Measurements from ENCODE around the gene FIGN. TPM values are rescaled to one million over a fixed set of nuclear protein-coding genes. Genes with fewer than 3 reads are reported as not detected.

FIGN gene
- total RNA-seq, 4 donors from 2014 or later = 5.8 to 12.0 (median 11.1) TPM

DNA sequence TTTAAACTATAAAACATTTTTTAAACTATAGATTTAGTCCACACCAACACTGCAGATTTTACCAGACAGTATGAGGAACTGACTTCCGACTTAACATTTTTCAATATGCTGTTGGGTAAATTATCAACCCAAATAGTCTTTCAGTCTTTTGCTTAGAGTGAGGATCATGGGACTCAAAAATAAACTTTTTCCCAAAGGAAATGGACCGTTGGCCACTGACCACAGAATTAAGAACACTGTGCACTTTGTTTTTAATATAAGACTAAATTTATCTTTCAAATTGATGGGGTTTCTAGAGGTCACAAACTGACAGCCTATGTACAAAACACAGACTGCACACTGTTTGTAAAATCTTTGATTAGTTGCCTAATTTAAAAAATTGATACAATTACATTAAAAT lies 44.9 kb downstream of the FIGN start:
- H3K27ac ChIP-seq (replicated peaks in 1 of 4) = peak overlapping the region; percentile 58 to 73 (median 62)
- no peak for DNase-seq (ENCODE audit: extremely low spot score)
- H3K9me3 ChIP-seq = no peaks in the 10 kb centered on the region
- no peaks in the 10 kb centered on the region for H3K27me3 ChIP-seq
- TF ChIP-seq EP300 (IDR thresholded peaks at IDR 0.05) = no peak
- no peak for TF ChIP-seq POLR2AphosphoS5 (IDR thresholded peaks at IDR 0.05)
- TF ChIP-seq POLR2A (IDR thresholded peaks at IDR 0.05; ENCODE audit: low read depth) = no peak
- TF ChIP-seq, protein P1, sequence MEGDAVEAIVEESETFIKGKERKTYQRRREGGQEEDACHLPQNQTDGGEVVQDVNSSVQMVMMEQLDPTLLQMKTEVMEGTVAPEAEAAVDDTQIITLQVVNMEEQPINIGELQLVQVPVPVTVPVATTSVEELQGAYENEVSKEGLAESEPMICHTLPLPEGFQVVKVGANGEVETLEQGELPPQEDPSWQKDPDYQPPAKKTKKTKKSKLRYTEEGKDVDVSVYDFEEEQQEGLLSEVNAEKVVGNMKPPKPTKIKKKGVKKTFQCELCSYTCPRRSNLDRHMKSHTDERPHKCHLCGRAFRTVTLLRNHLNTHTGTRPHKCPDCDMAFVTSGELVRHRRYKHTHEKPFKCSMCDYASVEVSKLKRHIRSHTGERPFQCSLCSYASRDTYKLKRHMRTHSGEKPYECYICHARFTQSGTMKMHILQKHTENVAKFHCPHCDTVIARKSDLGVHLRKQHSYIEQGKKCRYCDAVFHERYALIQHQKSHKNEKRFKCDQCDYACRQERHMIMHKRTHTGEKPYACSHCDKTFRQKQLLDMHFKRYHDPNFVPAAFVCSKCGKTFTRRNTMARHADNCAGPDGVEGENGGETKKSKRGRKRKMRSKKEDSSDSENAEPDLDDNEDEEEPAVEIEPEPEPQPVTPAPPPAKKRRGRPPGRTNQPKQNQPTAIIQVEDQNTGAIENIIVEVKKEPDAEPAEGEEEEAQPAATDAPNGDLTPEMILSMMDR (IDR thresholded peaks at IDR 0.05) = no peak
- H3K4me3 ChIP-seq = peak overlapping the region in 1 of 4 donors; percentile 12
- WGBS = 43% methylated on average over 2 of the region's 2 CpGs
- no peaks in the 10 kb centered on the region for H3K36me3 ChIP-seq
- intact Hi-C loops (cut with DNase I) = no loop called here
- H3K4me1 ChIP-seq = peaks cover 18 to 61% (median 35%) of the 10 kb centered on the region in 4 donors

GRCh38 chr2:163687217-163687616 lies 48.6 kb downstream of the FIGN start:
- H3K4me1 ChIP-seq = peaks cover 16 to 49% (median 23%) of the 10 kb centered on the region in 4 donors
- H3K27ac ChIP-seq (replicated peaks in 1 of 4) = no peak overlapping the region
- TF ChIP-seq EP300 (IDR thresholded peaks at IDR 0.05) (no peak), POLR2AphosphoS5 (IDR thresholded peaks at IDR 0.05) (no peak), POLR2A (IDR thresholded peaks at IDR 0.05; ENCODE audit: low read depth) (no peak)
- TF ChIP-seq, protein P1 (IDR thresholded peaks at IDR 0.05) = no peak
- no peak for DNase-seq (ENCODE audit: extremely low spot score)
- no peaks in the 10 kb centered on the region for H3K9me3 ChIP-seq
- H3K4me3 ChIP-seq = no peak overlapping the region
- 73% methylated on average over 1 of the region's 1 CpG for WGBS
- no peaks in the 10 kb centered on the region for H3K27me3 ChIP-seq
- intact Hi-C loops (cut with DNase I) = no loop called here
- H3K36me3 ChIP-seq = no peaks in the 10 kb centered on the region

GRCh38 chr2:163686289-163686688 lies 49.5 kb downstream of the FIGN start:
- H3K27ac ChIP-seq (replicated peaks in 1 of 4) = no peak overlapping the region
- 70% methylated on average over 4 of the region's 4 CpGs for WGBS
- H3K9me3 ChIP-seq = no peaks in the 10 kb centered on the region
- no peak for DNase-seq (ENCODE audit: extremely low spot score)
- TF ChIP-seq POLR2AphosphoS5 (IDR thresholded peaks at IDR 0.05) (no peak), POLR2A (IDR thresholded peaks at IDR 0.05; ENCODE audit: low read depth) (no peak), EP300 (IDR thresholded peaks at IDR 0.05) (no peak)
- TF ChIP-seq, protein P1 (IDR thresholded peaks at IDR 0.05) = no peak
- intact Hi-C loops (cut with DNase I) = no loop called here
- H3K36me3 ChIP-seq = no peaks in the 10 kb centered on the region
- no peaks in the 10 kb centered on the region for H3K27me3 ChIP-seq
- H3K4me1 ChIP-seq = peaks cover 15 to 49% (median 17%) of the 10 kb centered on the region in 4 donors
- H3K4me3 ChIP-seq = no peak overlapping the region

- WGBS = 87% methylated on average over 1 of the region's 1 CpG
- Histone ChIP-seq H3K9me3 (no peaks in the 10 kb centered on the region), H3K27ac (replicated peaks in 1 of 4) (no peak overlapping the region), H3K36me3 (no peaks in the 10 kb centered on the region), H3K4me1 (peaks cover 7 to 30% (median 12%) of the 10 kb centered on the region in 4 donors), H3K27me3 (no peaks in the 10 kb centered on the region), H3K4me3 (no peak overlapping the region)
- DNase-seq (ENCODE audit: extremely low spot score) = no peak
- intact Hi-C loops (cut with DNase I) = no loop called here
- TF ChIP-seq POLR2AphosphoS5 (IDR thresholded peaks at IDR 0.05) = no peak
- TF ChIP-seq EP300 (IDR thresholded peaks at IDR 0.05) = no peak
- TF ChIP-seq, protein P1 (IDR thresholded peaks at IDR 0.05) = no peak
- TF ChIP-seq POLR2A (IDR thresholded peaks at IDR 0.05; ENCODE audit: low read depth) = no peak
These were observed 53.1 kb downstream of the FIGN start for GRCh38 chr2:163682695-163683094.

DNA sequence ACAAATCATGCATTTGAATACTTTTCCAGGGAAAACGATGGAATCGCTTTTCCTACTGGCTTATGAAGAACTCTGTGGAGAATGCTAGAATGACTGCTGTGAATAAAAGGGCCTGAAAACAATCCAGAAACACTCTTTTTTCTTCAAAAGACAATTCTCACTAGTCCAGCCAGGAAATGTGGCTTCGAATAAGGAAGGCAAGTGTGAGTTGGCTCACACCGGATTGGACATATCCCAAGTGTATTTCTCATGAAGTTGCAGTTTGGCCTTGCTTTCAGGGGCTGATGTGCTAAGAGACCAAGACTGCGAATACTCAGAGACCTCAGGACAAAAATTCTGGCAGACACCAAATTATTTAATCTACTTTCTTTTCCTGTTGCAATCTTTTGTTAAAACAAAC lies 54.1 kb downstream of the FIGN start:
- DNase-seq (ENCODE audit: extremely low spot score) = no peak
- H3K27me3 ChIP-seq = no peaks in the 10 kb centered on the region
- H3K4me1 ChIP-seq = peaks cover 7 to 20% (median 10%) of the 10 kb centered on the region in 4 donors
- WGBS = 45% methylated on average over 5 of the region's 5 CpGs
- TF ChIP-seq, protein P1 (IDR thresholded peaks at IDR 0.05) = no peak
- no peak for TF ChIP-seq POLR2A (IDR thresholded peaks at IDR 0.05; ENCODE audit: low read depth)
- TF ChIP-seq POLR2AphosphoS5 (IDR thresholded peaks at IDR 0.05) = no peak
- TF ChIP-seq EP300 (IDR thresholded peaks at IDR 0.05) = no peak
- H3K36me3 ChIP-seq = no peaks in the 10 kb centered on the region
- no peak overlapping the region for H3K27ac ChIP-seq (replicated peaks in 1 of 4)
- no peak overlapping the region for H3K4me3 ChIP-seq
- intact Hi-C loops (cut with DNase I) = no loop called here
- H3K9me3 ChIP-seq = no peaks in the 10 kb centered on the region
